GM12801 (cell line): Measurements from ENCODE around the gene NCKAP5.

Experiments used
- CTCF ChIP-seq: IDR thresholded peaks from one replicate; pipeline ENCODE4 v1.5.1; 2011; ENCODE audit warnings: control low read depth; ENCODE audit not compliant: insufficient read length; ENCODE audit errors: extremely low read depth

Gene NCKAP5

GRCh38 chr2:133026536-133027177 is 541.6 kb downstream of the NCKAP5 start:
- no peak for TF ChIP-seq CTCF

- no peak for TF ChIP-seq CTCF
Observed at GRCh38 chr2:133025004-133025403, 543.3 kb downstream of the NCKAP5 start.

DNA sequence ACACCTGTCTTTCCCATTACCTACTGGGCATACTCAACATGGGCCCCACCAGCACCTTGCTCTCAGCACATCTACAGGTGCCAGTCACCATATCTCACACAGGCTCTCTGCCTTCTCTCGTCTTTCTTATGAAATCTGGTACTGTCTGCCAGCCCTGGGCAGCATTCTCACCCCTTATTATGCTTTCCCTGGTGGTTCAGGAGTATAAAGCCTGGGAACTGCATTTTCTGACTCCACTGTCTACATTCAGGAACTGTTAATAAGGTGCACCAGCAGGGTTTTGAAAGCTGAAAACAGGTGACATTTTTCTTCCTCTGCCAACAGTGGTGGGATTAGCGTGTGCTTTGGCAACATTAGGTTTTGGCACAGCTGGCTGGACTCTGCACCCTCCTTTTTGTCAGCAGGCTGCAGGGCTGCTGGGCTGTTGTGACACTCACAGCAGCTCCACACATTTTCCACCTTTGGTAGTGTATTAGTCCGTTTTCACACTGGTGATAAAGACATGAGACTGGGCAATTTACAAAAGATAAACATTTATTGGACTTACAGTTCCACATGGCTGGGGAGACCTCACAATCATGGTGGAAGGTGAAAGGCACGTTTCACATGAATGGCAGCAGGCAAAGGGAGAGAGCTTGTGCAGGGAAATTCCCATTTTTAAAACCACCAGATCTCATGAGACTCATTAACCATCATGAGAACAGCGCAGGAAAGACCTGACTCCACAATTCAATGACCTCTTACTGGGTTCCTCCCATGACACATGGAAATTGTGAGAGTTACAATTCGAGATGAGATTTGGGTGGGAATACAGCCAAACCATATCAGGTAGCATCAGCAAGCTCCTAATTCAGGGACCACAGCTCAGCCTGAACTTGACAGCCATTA is 555.2 kb downstream of the NCKAP5 start:
- no peak for TF ChIP-seq CTCF

DNA sequence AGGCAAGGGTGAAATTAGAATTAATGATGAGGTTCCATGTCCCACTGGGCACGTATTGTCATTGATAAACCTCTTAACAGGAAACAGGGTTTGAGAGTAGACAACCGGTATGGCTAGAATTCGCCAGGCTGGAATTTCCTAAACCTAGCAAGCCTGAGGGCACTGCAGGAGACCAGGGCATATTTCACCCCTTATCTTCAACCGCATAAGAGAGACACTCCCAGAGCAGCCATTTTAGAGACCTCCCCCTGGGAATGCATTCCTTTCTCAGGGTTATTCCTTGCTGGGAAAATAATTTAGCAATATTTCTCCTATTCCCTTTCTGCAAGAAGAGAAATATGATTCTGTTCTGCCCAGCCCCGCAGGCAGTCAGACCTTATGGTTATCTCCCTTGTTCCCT is 563.6 kb downstream of the NCKAP5 start:
- no peak for TF ChIP-seq CTCF

DNA sequence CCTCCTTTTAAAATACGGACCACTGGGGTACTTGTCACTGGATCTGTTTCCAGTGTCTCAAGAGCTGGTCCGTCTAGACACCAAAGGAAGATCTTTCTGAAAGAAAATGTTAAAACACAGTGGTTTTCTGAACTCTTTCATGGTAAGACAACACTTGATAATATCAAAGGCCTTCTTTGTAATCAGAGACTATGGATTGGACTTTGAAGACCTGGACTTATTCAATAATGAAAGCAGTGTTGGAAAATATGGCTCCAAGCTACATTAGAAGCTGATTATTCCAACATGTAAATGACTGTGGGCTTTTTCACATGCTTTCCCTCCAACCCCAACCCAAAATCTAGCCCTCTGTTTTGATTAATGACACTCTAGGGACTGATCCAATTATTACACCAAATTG is 568.8 kb downstream of the NCKAP5 start:
- no peak for TF ChIP-seq CTCF

DNA sequence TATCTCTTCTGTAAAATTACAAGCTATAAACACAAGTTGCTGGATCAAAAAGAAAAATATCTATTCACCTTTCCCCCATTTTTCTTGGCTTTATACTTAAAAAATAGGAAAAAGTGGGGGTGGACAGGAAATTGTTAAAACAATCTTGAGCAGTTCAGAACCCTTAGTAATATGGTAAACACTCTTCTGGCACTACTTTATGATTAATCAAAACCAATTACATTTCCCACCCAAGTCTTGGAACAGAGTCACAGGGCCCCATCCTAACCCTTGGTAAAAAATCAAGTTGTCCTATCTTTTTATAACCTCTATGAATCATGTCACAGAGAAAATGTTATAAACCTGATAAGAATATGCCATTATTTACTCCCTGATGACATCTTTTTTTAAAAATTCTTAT is 570.0 kb downstream of the NCKAP5 start:
- TF ChIP-seq CTCF: no peak

DNA sequence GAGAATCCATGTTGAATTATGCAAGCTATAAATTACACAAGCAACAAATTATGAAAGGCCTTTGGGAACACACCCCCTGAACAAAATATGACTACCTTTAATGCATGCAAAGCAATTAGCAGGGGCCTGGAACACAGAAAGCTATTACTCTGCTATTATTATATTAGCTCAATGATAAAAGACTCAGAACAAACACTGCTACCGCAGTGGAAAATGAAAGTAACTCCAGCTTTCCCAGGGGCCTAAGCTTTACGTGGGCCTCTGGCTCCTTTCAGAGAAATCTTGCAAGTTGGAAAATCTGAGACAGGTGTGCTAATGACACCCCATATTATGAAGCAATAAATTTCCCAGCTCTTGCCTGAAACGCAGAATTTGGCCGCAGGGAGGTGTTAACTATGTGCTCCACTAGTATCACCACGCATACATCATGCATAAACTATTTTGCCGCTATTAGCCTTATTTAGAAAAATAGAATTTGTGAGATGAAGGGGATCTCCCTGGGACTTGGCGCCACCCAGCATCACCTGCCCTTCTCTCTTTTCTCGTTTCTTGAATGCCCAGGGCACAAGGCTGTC is 576.7 kb downstream of the NCKAP5 start:
- TF ChIP-seq CTCF: no peak
